ENCODE results near the gene HHLA2.
"Not testable (repeated sequence)": the region's sequence is repeated elsewhere in the genome, so short reads cannot be mapped to it uniquely, and the experiment has no call there.

HHLA2 gene

GRCh38 chr3:108296239-108296638, at the start of gene HHLA2:
HHLA2 (plus strand) TSS chr3:108296548; CDS start chr3:108351814, 55,266 bp downstream.
- DNase-seq (ENCODE audit: low spot score), result no peak

- DNase-seq (ENCODE audit: low spot score), result no peak
Observed at GRCh38 chr3:108250626-108251025, 45.7 kb upstream of the HHLA2 start.

GRCh38 chr3:108251265-108251664, 45.1 kb upstream of the HHLA2 start:
- DNase-seq (ENCODE audit: low spot score), result no peak

- DNase-seq (ENCODE audit: low spot score), result no peak
Observed at GRCh38 chr3:108251844-108252243, 44.5 kb upstream of the HHLA2 start.

GRCh38 chr3:108255131-108255530, 41.2 kb upstream of the HHLA2 start:
- no peak for DNase-seq (ENCODE audit: low spot score)

GRCh38 chr3:108264534-108265298, 31.6 kb upstream of the HHLA2 start:
- not testable (repeated sequence) for DNase-seq (ENCODE audit: low spot score)

GRCh38 chr3:108268235-108268634, 28.1 kb upstream of the HHLA2 start:
- not testable (repeated sequence) for DNase-seq (ENCODE audit: low spot score)

- no peak for DNase-seq (ENCODE audit: low spot score)
Observed at GRCh38 chr3:108271626-108272025, 24.7 kb upstream of the HHLA2 start.

- DNase-seq (ENCODE audit: low spot score), result not testable (repeated sequence)
Observed at GRCh38 chr3:108279066-108279465, 17.3 kb upstream of the HHLA2 start.

GRCh38 chr3:108280476-108280875, 15.9 kb upstream of the HHLA2 start:
- no peak for DNase-seq (ENCODE audit: low spot score)

- no peak for DNase-seq (ENCODE audit: low spot score)
Observed at GRCh38 chr3:108281670-108282069, 14.7 kb upstream of the HHLA2 start.

GRCh38 chr3:108283006-108283405, 13.3 kb upstream of the HHLA2 start:
- no peak for DNase-seq (ENCODE audit: low spot score)

- DNase-seq (ENCODE audit: low spot score), result no peak
Observed at GRCh38 chr3:108283989-108284388, 12.4 kb upstream of the HHLA2 start.

GRCh38 chr3:108285176-108285575, 11.2 kb upstream of the HHLA2 start:
- DNase-seq (ENCODE audit: low spot score), result no peak

GRCh38 chr3:108287146-108287545, 9.2 kb upstream of the HHLA2 start:
- DNase-seq (ENCODE audit: low spot score), result no peak

- DNase-seq (ENCODE audit: low spot score), result not testable (repeated sequence)
Observed at GRCh38 chr3:108288193-108288592, 8.2 kb upstream of the HHLA2 start.

GRCh38 chr3:108289159-108289558, 7.2 kb upstream of the HHLA2 start:
- DNase-seq (ENCODE audit: low spot score), result no peak

- DNase-seq (ENCODE audit: low spot score), result no peak
Observed at GRCh38 chr3:108292450-108292849, 3.9 kb upstream of the HHLA2 start.

- DNase-seq (ENCODE audit: low spot score), result no peak
Observed at GRCh38 chr3:108292905-108293328, 3.4 kb upstream of the HHLA2 start.

- no peak for DNase-seq (ENCODE audit: low spot score)
Observed at GRCh38 chr3:108293858-108294257, 2.5 kb upstream of the HHLA2 start.

GRCh38 chr3:108295421-108296175, 750 bp upstream of the HHLA2 start:
- DNase-seq (ENCODE audit: low spot score), result no peak

- DNase-seq (ENCODE audit: low spot score), result no peak
Observed at GRCh38 chr3:108297647-108298046, 1.3 kb downstream of the HHLA2 start.

- no peak for DNase-seq (ENCODE audit: low spot score)
Observed at GRCh38 chr3:108298056-108298455, 1.7 kb downstream of the HHLA2 start.
